ENCODE measurements around the gene RBBP8.
"Not testable (repeated sequence)": the region's sequence is repeated elsewhere in the genome, so short reads cannot be mapped to it uniquely, and the experiment has no call there.

Gene RBBP8

GRCh38 chr18:22933206-22933965 lies at the start of gene RBBP8:
TSS of gene RBBP8 (plus strand) at chr18:22933328. CDS start at chr18:22936852, 3,524 bp downstream.
- peak; percentile 80 to 86 for DNase-seq

- DNase-seq: no peak
Measured at GRCh38 chr18:22883827-22884226, 49.3 kb upstream of the RBBP8 start.

GRCh38 chr18:22885694-22886093 lies 47.4 kb upstream of the RBBP8 start:
- DNase-seq: not testable (repeated sequence)

GRCh38 chr18:22899421-22899820 lies 33.7 kb upstream of the RBBP8 start:
- no peak for DNase-seq

GRCh38 chr18:22900558-22901238 lies 32.4 kb upstream of the RBBP8 start:
- DNase-seq: no peak

GRCh38 chr18:22902093-22902492 lies 31.0 kb upstream of the RBBP8 start:
- no peak for DNase-seq

- not testable (repeated sequence) for DNase-seq
Measured at GRCh38 chr18:22903248-22903647, 29.9 kb upstream of the RBBP8 start.

- DNase-seq: no peak
Measured at GRCh38 chr18:22912149-22912548, 21.0 kb upstream of the RBBP8 start.

GRCh38 chr18:22912835-22913234 lies 20.3 kb upstream of the RBBP8 start:
- DNase-seq: no peak

GRCh38 chr18:22913861-22914260 lies 19.3 kb upstream of the RBBP8 start:
- DNase-seq: no peak

- no peak for DNase-seq
Measured at GRCh38 chr18:22914633-22915032, 18.5 kb upstream of the RBBP8 start.

GRCh38 chr18:22915337-22915736 lies 17.8 kb upstream of the RBBP8 start:
- DNase-seq: no peak

- no peak for DNase-seq
Measured at GRCh38 chr18:22921772-22922171, 11.4 kb upstream of the RBBP8 start.

- DNase-seq: no peak
Measured at GRCh38 chr18:22924589-22924988, 8.5 kb upstream of the RBBP8 start.

- DNase-seq: no peak
Measured at GRCh38 chr18:22926454-22926853, 6.7 kb upstream of the RBBP8 start.

- DNase-seq: no peak
Measured at GRCh38 chr18:22928339-22928738, 4.8 kb upstream of the RBBP8 start.

- peak; percentile 73 to 84 for DNase-seq
Measured at GRCh38 chr18:22930089-22930713, 2.9 kb upstream of the RBBP8 start.

GRCh38 chr18:22932885-22933205 lies 283 bp upstream of the RBBP8 start:
- DNase-seq: no peak

GRCh38 chr18:22933966-22934423 lies 867 bp downstream of the RBBP8 start:
- DNase-seq: no peak

GRCh38 chr18:22934789-22935188 lies 1.7 kb downstream of the RBBP8 start:
- DNase-seq: no peak

- no peak for DNase-seq
Measured at GRCh38 chr18:22935431-22935830, 2.3 kb downstream of the RBBP8 start.

- no peak for DNase-seq
Measured at GRCh38 chr18:22936515-22936914, 3.4 kb downstream of the RBBP8 start.

GRCh38 chr18:22939649-22940048 lies 6.5 kb downstream of the RBBP8 start:
- no peak for DNase-seq

- no peak for DNase-seq
Measured at GRCh38 chr18:22943847-22944246, 10.7 kb downstream of the RBBP8 start.
